DND-41 (cell line): ENCODE data around the gene PDAP1.

Experiments
- ATAC-seq: fragments of 200-7000 bp; cut with Tn5 transposase; 3 replicates; pipeline ENCODE4 v1.9.1; 2021; ENCODE audit warnings: low read depth; ENCODE audit not compliant: insufficient read depth
- DNase-seq: peaks from one replicate; pipeline ENCODE4 v3.0.0-alpha.2; 2020
- H2AFZ ChIP-seq: 2 replicates; pipeline ENCODE4 v1.6.0; 2012; ENCODE audit warnings: low read depth, low read length
- H3K27ac ChIP-seq: 2 replicates; pipeline ENCODE4 v1.5.1; 2012; ENCODE audit warnings: low read length, inconsistent platforms
- H3K27me3 ChIP-seq: fragments of 200-600 bp; sonication (generic); 2 replicates; pipeline ENCODE4 v1.6.0; 2012; ENCODE audit warnings: low read length, mild to moderate bottlenecking, inconsistent platforms; ENCODE audit not compliant: insufficient read depth, poor library complexity
- H3K36me3 ChIP-seq: 2 replicates; pipeline ENCODE4 v1.5.1; 2012; ENCODE audit warnings: low read length, inconsistent platforms; ENCODE audit not compliant: insufficient read depth
- H3K4me1 ChIP-seq: 2 replicates; pipeline ENCODE4 v1.5.1; 2012; ENCODE audit warnings: mild to moderate bottlenecking, low read length; ENCODE audit not compliant: insufficient read depth
- H3K4me2 ChIP-seq: 2 replicates; pipeline ENCODE4 v1.6.0; 2012; ENCODE audit warnings: mild to moderate bottlenecking, moderate library complexity, low read length, inconsistent platforms; ENCODE audit not compliant: insufficient read depth
- H3K4me3 ChIP-seq, 2 experiments: fragments of 200-600 bp in 1 of 2; shearing (Covaris generic) in 1 of 2; 2 replicates each; pipeline ENCODE4 v1.5.1; 2012 to 2016; ENCODE audit warnings: inconsistent platforms in 2 of 2, low read length in 2 of 2, mild to moderate bottlenecking in 2 of 2, low read depth in 1 of 2, moderate library complexity in 1 of 2
- H3K79me2 ChIP-seq: 2 replicates; pipeline ENCODE4 v1.6.0; 2012; ENCODE audit warnings: low read length, inconsistent platforms; ENCODE audit not compliant: insufficient read depth
- H3K9ac ChIP-seq: 2 replicates; pipeline ENCODE4 v1.6.0; 2012; ENCODE audit warnings: low read depth, mild to moderate bottlenecking, inconsistent platforms, low read length, moderate library complexity
- H3K9me3 ChIP-seq: 2 replicates; pipeline ENCODE4 v1.5.1; 2012; ENCODE audit warnings: low read length, moderate library complexity, mild to moderate bottlenecking, inconsistent platforms; ENCODE audit not compliant: insufficient read depth, severe bottlenecking
- H4K20me1 ChIP-seq: 2 replicates; pipeline ENCODE4 v1.6.0; 2012; ENCODE audit warnings: low read length; ENCODE audit not compliant: insufficient read depth
- CTCF ChIP-seq: IDR thresholded peaks from 2 replicates; pipeline ENCODE4 v1.5.1; 2012; ENCODE audit warnings: borderline replicate concordance, low read length, moderate library complexity, mild to moderate bottlenecking; ENCODE audit not compliant: poor library complexity, severe bottlenecking; ENCODE audit errors: extremely low read depth
- EZH2 ChIP-seq: IDR thresholded peaks from 3 replicates; pipeline ENCODE4 v1.6.1; 2012; ENCODE audit warnings: borderline replicate concordance, low read depth, mild to moderate bottlenecking, moderate library complexity, low read length, inconsistent platforms; ENCODE audit not compliant: severe bottlenecking

The PDAP1 gene

GRCh38 chr7:99446096-99446495 lies 37.7 kb upstream of the PDAP1 start:
- Histone ChIP-seq H3K4me1 (peaks cover 3% of the 10 kb centered on the region), H3K9me3 (no peaks in the 10 kb centered on the region), H2AFZ (no peak overlapping the region), H3K79me2 (peaks cover 55% of the 10 kb centered on the region), H3K27ac (no peak overlapping the region), H3K9ac (no peak overlapping the region), H3K36me3 (peaks cover 90% of the 10 kb centered on the region), H3K4me3 (no peak overlapping the region), H3K27me3 (no peaks in the 10 kb centered on the region), H4K20me1 (peaks cover 21% of the 10 kb centered on the region), H3K4me2 (no peak overlapping the region)
- TF ChIP-seq CTCF (no peak), EZH2 (no peak)
- DNase-seq = no peak
- ATAC-seq = no peak

- H2AFZ ChIP-seq = no peak overlapping the region
- peaks cover 16% of the 10 kb centered on the region for H4K20me1 ChIP-seq
- H3K36me3 ChIP-seq = peaks cover 48% of the 10 kb centered on the region
- H3K79me2 ChIP-seq = peaks cover 84% of the 10 kb centered on the region
- TF ChIP-seq EZH2 = no peak
- no peak for TF ChIP-seq CTCF
- peaks cover 38% of the 10 kb centered on the region for H3K4me1 ChIP-seq
- peak overlapping the region; percentile 95 to 97; a peak in 3 of 4 replicates for H3K4me3 ChIP-seq
- no peak for ATAC-seq
- no peak for DNase-seq
- H3K27ac ChIP-seq = peak overlapping the region; percentile 80; the same call in 1 of the 2 replicates
- peak overlapping the region; percentile 78 for H3K4me2 ChIP-seq
- H3K27me3 ChIP-seq = no peaks in the 10 kb centered on the region
- peak overlapping the region; percentile 94 for H3K9ac ChIP-seq
- H3K9me3 ChIP-seq = no peaks in the 10 kb centered on the region
Measured at GRCh38 chr7:99440195-99440594, 31.8 kb upstream of the PDAP1 start.

- ATAC-seq (peak; percentile 89), DNase-seq (peak; percentile 93)
- H3K27me3 ChIP-seq = no peaks in the 10 kb centered on the region
- no peaks in the 10 kb centered on the region for H3K9me3 ChIP-seq
- TF ChIP-seq EZH2 (no peak), CTCF (no peak)
- H3K4me1 ChIP-seq = peaks cover 38% of the 10 kb centered on the region
- peak within 1 kb of the TSS; percentile 94 for H3K9ac ChIP-seq
- H3K4me2 ChIP-seq = peak within 1 kb of the TSS; percentile 78
- H3K4me3 ChIP-seq = peak within 1 kb of the TSS; percentile 95 to 97
- H3K27ac ChIP-seq = peak within 1 kb of the TSS; percentile 80
- peaks cover 16% of the 10 kb centered on the region for H4K20me1 ChIP-seq
- H3K36me3 ChIP-seq = peaks cover 47% of the 10 kb centered on the region
- peak within 1 kb of the TSS; percentile 97 for H2AFZ ChIP-seq
- H3K79me2 ChIP-seq = peaks cover 75% of the 10 kb centered on the region
Measured at GRCh38 chr7:99438573-99439480, 30.4 kb upstream of the PDAP1 start, which contains the start of the genes CPSF4 and PTCD1. TSS of gene CPSF4 (plus strand) at chr7:99438943. CDS start at chr7:99439083, 140 bp downstream. TSS of gene PTCD1 (minus strand) at chr7:99438798. CDS start at chr7:99435242, 3,556 bp downstream.
